Forelimb muscle (tissue), 1 donor: ENCODE measurements around the gene TCF4. TPM values are rescaled to one million over a fixed set of nuclear protein-coding genes. Genes with fewer than 3 reads are reported as not detected.

Experiments used
- DNase-seq: peaks from one replicate; pipeline ENCODE4 v3.0.0-alpha.2; 2013; ENCODE audit warnings: low read depth
- polyA plus RNA-seq: library from polyadenylated mRNA; unstranded; fragments of 120-200 nt; gene quantifications from one replicate; pipeline ENCODE4 v1.2.1, GENCODE V29; 2013; ENCODE audit not compliant: insufficient read length

TCF4 gene
- polyA plus RNA-seq, 1 donor = 100 TPM

GRCh38 chr18:55322178-55322735, 265.7 kb downstream of the TCF4 start:
- peak; percentile 91 for DNase-seq

- DNase-seq = peak; percentile 90
Measured at GRCh38 chr18:55321265-55322177, 266.5 kb downstream of the TCF4 start.

GRCh38 chr18:55320424-55321264, 267.3 kb downstream of the TCF4 start:
- no peak for DNase-seq

- no peak for DNase-seq
Measured at GRCh38 chr18:55319459-55320193, 268.4 kb downstream of the TCF4 start.

GRCh38 chr18:55318951-55319441, 269.0 kb downstream of the TCF4 start:
- DNase-seq = no peak

- no peak for DNase-seq
Measured at GRCh38 chr18:55317864-55318263, 270.1 kb downstream of the TCF4 start.

- DNase-seq = no peak
Measured at GRCh38 chr18:55317324-55317723, 270.7 kb downstream of the TCF4 start.

- no peak for DNase-seq
Measured at GRCh38 chr18:55316486-55317184, 271.4 kb downstream of the TCF4 start.

GRCh38 chr18:55314615-55315237, 273.3 kb downstream of the TCF4 start:
- no peak for DNase-seq

- DNase-seq = no peak
Measured at GRCh38 chr18:55314031-55314430, 274.0 kb downstream of the TCF4 start.

- DNase-seq = no peak
Measured at GRCh38 chr18:55310863-55311262, 277.1 kb downstream of the TCF4 start.

- DNase-seq = no peak
Measured at GRCh38 chr18:55310044-55310676, 277.8 kb downstream of the TCF4 start.

GRCh38 chr18:55309249-55309648, 278.7 kb downstream of the TCF4 start:
- no peak for DNase-seq

- no peak for DNase-seq
Measured at GRCh38 chr18:55307505-55307904, 280.5 kb downstream of the TCF4 start.

GRCh38 chr18:55306359-55307024, 281.5 kb downstream of the TCF4 start:
- no peak for DNase-seq

- no peak for DNase-seq
Measured at GRCh38 chr18:55302167-55302833, 285.7 kb downstream of the TCF4 start.

- DNase-seq = no peak
Measured at GRCh38 chr18:55301824-55302166, 286.2 kb downstream of the TCF4 start.

GRCh38 chr18:55300936-55301531, 287.0 kb downstream of the TCF4 start:
- DNase-seq = no peak
